Raji (cell line): ENCODE measurements around the gene FAT3.

Experiments
- POLR2A ChIP-seq: IDR thresholded peaks from 2 replicates; pipeline ENCODE4 v1.6.1; 2011; ENCODE audit warnings: low read depth, low read length, control low read depth; ENCODE audit not compliant: insufficient read depth

Gene FAT3

GRCh38 chr11:92257536-92257935 is 32.9 kb downstream of the FAT3 start:
- TF ChIP-seq POLR2A: no peak

- no peak for TF ChIP-seq POLR2A
Observed at GRCh38 chr11:92259861-92260260, 35.2 kb downstream of the FAT3 start.

DNA sequence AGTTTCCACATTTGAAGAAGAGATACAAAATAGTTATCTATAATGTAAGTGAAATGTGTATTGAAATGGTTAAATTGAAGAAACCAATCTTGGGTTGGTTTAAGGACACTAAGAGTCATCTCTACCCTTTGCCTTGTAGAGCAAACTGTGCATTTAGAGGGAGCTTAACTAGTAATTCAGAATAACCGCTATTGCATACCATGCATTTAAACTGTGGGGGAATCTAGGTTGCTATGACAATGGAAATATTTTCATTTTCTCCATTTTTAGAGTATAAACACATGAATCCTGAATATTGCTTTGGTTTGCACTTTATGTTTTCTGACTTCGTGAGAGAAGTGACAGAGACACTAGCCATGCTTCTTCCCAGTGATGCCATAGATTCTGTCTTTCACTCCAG is 39.7 kb downstream of the FAT3 start:
- TF ChIP-seq POLR2A: no peak

- no peak for TF ChIP-seq POLR2A
Observed at GRCh38 chr11:92266806-92267205, 42.2 kb downstream of the FAT3 start.

- TF ChIP-seq POLR2A: no peak
Observed at GRCh38 chr11:92267278-92267677, 42.7 kb downstream of the FAT3 start.

DNA sequence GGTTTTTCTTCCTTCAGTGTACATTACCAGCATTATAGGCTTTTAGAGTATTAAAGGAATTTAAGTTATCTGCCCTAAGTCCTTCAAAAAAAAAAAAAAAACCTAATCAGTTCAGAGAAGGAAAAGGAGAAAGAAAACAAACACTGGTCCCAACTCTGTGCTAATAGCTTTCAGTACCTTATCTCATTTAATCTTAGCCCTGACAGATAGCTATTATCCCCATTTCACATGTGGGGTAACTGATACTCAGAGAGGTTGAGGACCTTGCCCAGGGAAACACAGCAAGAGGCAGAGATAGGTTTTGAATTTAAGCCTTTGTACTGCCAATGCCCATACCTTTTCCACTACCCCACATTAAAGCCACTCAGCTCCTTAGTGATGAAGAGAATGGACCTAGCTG is 43.4 kb downstream of the FAT3 start:
- no peak for TF ChIP-seq POLR2A

DNA sequence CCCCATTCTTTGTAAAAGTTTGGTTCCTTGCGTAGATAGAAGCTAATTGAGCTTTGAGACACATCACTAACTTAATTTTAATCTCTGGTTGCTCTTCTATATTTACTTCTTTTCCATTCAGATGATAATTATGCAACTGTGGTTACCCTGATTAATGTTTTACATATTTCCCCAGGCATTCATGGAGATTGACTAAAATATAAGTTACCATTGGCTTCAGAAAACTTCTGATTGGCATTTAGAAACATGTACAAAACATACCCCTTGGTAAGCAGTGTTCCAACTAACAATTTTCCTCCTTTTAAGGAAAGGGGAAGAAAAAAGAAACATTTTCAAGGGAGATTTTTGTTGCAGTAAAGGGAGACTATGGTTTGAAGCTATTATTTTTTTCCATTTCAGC is 43.9 kb downstream of the FAT3 start:
- TF ChIP-seq POLR2A: no peak

- TF ChIP-seq POLR2A: no peak
Observed at GRCh38 chr11:92269021-92269420, 44.4 kb downstream of the FAT3 start.

DNA sequence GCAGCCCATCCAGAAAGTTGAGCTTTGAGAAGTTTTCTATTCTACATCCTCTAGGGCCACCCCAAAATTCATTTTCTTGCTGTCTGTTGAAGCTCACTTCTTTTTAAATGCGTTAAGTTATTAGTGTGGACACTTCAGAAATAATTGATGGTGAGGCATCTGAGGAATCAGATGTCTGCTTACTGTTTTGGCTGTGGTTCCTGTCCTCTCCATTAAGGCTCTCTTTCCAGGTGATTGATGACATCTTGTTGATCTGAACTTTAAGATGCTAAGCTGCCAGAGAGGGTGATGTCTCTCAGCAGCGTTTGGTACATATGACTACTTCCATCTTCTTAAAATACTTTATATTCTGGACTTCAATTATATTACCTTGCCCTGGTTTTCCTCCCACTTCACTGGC is 45.2 kb downstream of the FAT3 start:
- no peak for TF ChIP-seq POLR2A

DNA sequence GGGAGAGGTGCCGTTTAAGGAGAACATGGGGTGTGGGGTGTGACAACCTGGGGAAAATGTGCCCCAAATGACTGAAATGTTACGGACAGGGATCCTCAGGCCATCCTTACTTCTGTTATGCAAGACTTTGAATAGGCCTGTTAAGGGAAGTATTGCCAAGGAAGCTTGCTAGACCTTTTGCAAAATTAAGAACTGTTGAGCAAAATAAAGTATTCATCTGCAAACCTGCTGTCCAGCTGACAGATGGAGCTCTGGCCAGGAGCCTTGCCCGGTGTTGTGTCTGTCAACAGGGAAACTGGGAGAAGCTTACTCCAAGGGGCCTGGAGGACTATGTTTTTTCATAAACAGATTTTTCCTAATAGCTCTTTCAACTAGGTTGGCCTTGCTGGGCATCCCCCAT is 48.0 kb downstream of the FAT3 start:
- no peak for TF ChIP-seq POLR2A
